Thyroid gland (tissue), 4 donors: ENCODE measurements around the gene LTA4H.

Source experiments
- POLR2A ChIP-seq, 2 donors: fragments of 450-650 bp; IDR thresholded peaks; one replicate each; pipeline ENCODE4 v1.6.1; 2017; ENCODE audit warnings: antibody characterized with exemption in 2 of 2, mild to moderate bottlenecking in 2 of 2, moderate library complexity in 1 of 2
- TF ChIP-seq, protein P1 (sequence below), 6 experiments: fragments of 200-600 bp in 3 of 6; fragments of 450-650 bp in 3 of 6; sonication (generic) in 3 of 6; IDR thresholded peaks; one replicate each; pipeline ENCODE4 v1.5.1; 2016 to 2019; ENCODE audit warnings: antibody characterized with exemption in 6 of 6, mild to moderate bottlenecking in 2 of 6, inconsistent platforms in 1 of 6, moderate library complexity in 1 of 6

GRCh38 chr12:96036765-96037455, 1.5 kb upstream of the LTA4H start:
- TF ChIP-seq, protein P1, sequence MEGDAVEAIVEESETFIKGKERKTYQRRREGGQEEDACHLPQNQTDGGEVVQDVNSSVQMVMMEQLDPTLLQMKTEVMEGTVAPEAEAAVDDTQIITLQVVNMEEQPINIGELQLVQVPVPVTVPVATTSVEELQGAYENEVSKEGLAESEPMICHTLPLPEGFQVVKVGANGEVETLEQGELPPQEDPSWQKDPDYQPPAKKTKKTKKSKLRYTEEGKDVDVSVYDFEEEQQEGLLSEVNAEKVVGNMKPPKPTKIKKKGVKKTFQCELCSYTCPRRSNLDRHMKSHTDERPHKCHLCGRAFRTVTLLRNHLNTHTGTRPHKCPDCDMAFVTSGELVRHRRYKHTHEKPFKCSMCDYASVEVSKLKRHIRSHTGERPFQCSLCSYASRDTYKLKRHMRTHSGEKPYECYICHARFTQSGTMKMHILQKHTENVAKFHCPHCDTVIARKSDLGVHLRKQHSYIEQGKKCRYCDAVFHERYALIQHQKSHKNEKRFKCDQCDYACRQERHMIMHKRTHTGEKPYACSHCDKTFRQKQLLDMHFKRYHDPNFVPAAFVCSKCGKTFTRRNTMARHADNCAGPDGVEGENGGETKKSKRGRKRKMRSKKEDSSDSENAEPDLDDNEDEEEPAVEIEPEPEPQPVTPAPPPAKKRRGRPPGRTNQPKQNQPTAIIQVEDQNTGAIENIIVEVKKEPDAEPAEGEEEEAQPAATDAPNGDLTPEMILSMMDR (IDR thresholded peaks at IDR 0.05), result no peak
- TF ChIP-seq POLR2A (IDR thresholded peaks at IDR 0.05), result no peak
